ENCODE measurements around the gene KLHDC7A.

DNA sequence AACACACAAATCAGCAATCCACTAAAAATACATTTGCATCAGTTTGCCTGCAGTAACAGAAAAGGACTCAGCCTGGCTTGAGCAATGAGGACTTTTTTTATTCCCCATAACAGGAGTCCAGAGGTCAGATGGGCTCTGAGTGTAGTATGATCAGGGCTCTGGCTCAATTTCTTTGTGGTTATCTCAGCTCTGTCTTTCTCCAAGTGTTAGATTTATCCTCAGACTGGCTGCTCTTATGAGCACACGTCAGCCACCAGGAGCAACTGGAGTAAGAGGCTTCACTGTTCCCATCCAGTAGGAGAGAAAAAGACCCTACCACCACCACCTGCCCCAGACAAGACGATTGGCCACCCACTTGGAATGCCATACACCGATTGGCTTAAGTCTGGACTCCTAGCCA is 36.2 kb upstream of the KLHDC7A start:
- TF ChIP-seq, protein P1, sequence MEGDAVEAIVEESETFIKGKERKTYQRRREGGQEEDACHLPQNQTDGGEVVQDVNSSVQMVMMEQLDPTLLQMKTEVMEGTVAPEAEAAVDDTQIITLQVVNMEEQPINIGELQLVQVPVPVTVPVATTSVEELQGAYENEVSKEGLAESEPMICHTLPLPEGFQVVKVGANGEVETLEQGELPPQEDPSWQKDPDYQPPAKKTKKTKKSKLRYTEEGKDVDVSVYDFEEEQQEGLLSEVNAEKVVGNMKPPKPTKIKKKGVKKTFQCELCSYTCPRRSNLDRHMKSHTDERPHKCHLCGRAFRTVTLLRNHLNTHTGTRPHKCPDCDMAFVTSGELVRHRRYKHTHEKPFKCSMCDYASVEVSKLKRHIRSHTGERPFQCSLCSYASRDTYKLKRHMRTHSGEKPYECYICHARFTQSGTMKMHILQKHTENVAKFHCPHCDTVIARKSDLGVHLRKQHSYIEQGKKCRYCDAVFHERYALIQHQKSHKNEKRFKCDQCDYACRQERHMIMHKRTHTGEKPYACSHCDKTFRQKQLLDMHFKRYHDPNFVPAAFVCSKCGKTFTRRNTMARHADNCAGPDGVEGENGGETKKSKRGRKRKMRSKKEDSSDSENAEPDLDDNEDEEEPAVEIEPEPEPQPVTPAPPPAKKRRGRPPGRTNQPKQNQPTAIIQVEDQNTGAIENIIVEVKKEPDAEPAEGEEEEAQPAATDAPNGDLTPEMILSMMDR (conservative IDR thresholded peaks at IDR 0.05; ENCODE audit: low read depth, low read length): no peak
- no peak for TF ChIP-seq EZH2 (IDR thresholded peaks at IDR 0.05; ENCODE audit: borderline replicate concordance, low read depth, low read length, poor library complexity, severe bottlenecking)

All from A673 (cell line).